H1 (cell line): ENCODE results near the gene VCX2. TPM values are rescaled to one million over a fixed set of nuclear protein-coding genes. Genes with fewer than 3 reads are reported as not detected.

Source experiments
- POU5F1 ChIP-seq: IDR thresholded peaks from 2 replicates; pipeline ENCODE4 v1.6.1; 2011; ENCODE audit warnings: low read depth, mild to moderate bottlenecking, low read length, moderate library complexity
- RXRA ChIP-seq: IDR thresholded peaks from 2 replicates; pipeline ENCODE4 v1.6.1; 2011; ENCODE audit warnings: low read depth, mild to moderate bottlenecking, low read length, moderate library complexity; ENCODE audit not compliant: insufficient read depth
- polyA plus RNA-seq, 7 experiments: library from polyadenylated mRNA; depleted of rRNA in 3 of 7; stranded (reverse) in 5 of 7; unstranded in 2 of 7; fragments of >200 nt in 5 of 7; fragments of 200-250 nt in 2 of 7; gene quantifications; 1 replicate in 5 of 7; 2 replicates in 1 of 7; 4 replicates in 1 of 7; pipeline versions ENCODE4 v1.2.1 to v1.2.3, GENCODE V29; 2011 to 2013; ENCODE audit warnings: missing spikeins in 2 of 7, mixed read lengths in 2 of 7
- total RNA-seq: library from RNA; stranded (reverse); fragmentation: NEBNext Ultra II Directional; extraction: Animal tissue kit (Norgen Biotek cat#: 25700); gene quantifications from 2 replicates; pipeline ENCODE4 v1.2.1, GENCODE V29; 2021

Gene VCX2
- total and polyA plus RNA-seq, 2 of the 8 experiments (the other 6 are each of a cell fraction or from before 2014, with no cell fraction given): not detected

- TF ChIP-seq POU5F1 (no peak), RXRA (no peak)
Measured at GRCh38 chrX:8140986-8141744, 29.9 kb downstream of the VCX2 start (continued).
